SU-DHL-6 (cell line): ENCODE results near the gene SETD1B.

Experiments
- H2AFZ ChIP-seq: fragments of 200-600 bp; sonication (generic); 2 replicates; pipeline ENCODE4 v1.6.1; 2014; ENCODE audit warnings: low read depth, mild to moderate bottlenecking, moderate library complexity, mixed read lengths, antibody characterized with exemption, low read length; ENCODE audit not compliant: severe bottlenecking
- H3F3A ChIP-seq: fragments of 200-600 bp; shearing (Covaris generic); 2 replicates; pipeline ENCODE4 v1.6.0; 2016; ENCODE audit warnings: antibody characterized with exemption, mild to moderate bottlenecking; ENCODE audit not compliant: insufficient read depth
- H3K27ac ChIP-seq: fragments of 200-600 bp; sonication (generic); 2 replicates; pipeline ENCODE4 v1.5.1; 2016; ENCODE audit warnings: low read depth, mild to moderate bottlenecking, low read length, moderate library complexity, mixed read lengths
- H3K27me3 ChIP-seq: fragments of 200-600 bp; sonication (generic), shearing (Covaris generic); 2 replicates; pipeline ENCODE4 v1.6.0; 2014; ENCODE audit warnings: mild to moderate bottlenecking, low read length
- H3K36me3 ChIP-seq: fragments of 200-600 bp; sonication (generic); 2 replicates; pipeline ENCODE4 v1.6.1; 2014; ENCODE audit warnings: mild to moderate bottlenecking, low read length, mixed read lengths
- H3K4me2 ChIP-seq: fragments of 300-600, 200-600 bp; shearing (Covaris generic), sonication (generic); 2 replicates; pipeline ENCODE4 v1.6.0; 2014; ENCODE audit warnings: low read length, low read depth, mild to moderate bottlenecking; ENCODE audit not compliant: poor library complexity, severe bottlenecking
- H3K4me3 ChIP-seq: fragments of 200-600 bp; sonication (generic); 2 replicates; pipeline ENCODE4 v1.5.1; 2014; ENCODE audit warnings: antibody characterized with exemption, low read length, mild to moderate bottlenecking, mixed read lengths; ENCODE audit not compliant: insufficient read depth, poor library complexity, severe bottlenecking
- H3K79me2 ChIP-seq: fragments of 200-600 bp; sonication (generic); 2 replicates; pipeline ENCODE4 v1.6.1; 2014; ENCODE audit warnings: mild to moderate bottlenecking, low read length, moderate library complexity; ENCODE audit not compliant: insufficient read depth
- H3K9ac ChIP-seq: fragments of 200-600 bp; sonication (generic); 2 replicates; pipeline ENCODE4 v1.7.0; 2014; ENCODE audit warnings: mild to moderate bottlenecking, low read length
- H3K9me2 ChIP-seq: fragments of 200-600 bp; sonication (generic); replicated peaks from 2 replicates; pipeline ENCODE4 v1.6.1; 2014; ENCODE audit warnings: low read length; ENCODE audit not compliant: insufficient read depth
- H3K9me3 ChIP-seq: fragments of 200-600 bp; sonication (generic); 2 replicates; pipeline ENCODE4 v1.6.1; 2014; ENCODE audit warnings: low read length, mixed read lengths; ENCODE audit not compliant: insufficient read depth
- H4K20me1 ChIP-seq: fragments of 200-600 bp; sonication (generic); 2 replicates; pipeline ENCODE4 v1.6.1; 2014; ENCODE audit warnings: low read depth, mild to moderate bottlenecking, antibody characterized with exemption, low read length, moderate library complexity, mixed read lengths
- EZH2phosphoT487 ChIP-seq: fragments of 200-600 bp; sonication (generic), shearing (Covaris generic); conservative IDR thresholded peaks from 2 replicates; pipeline ENCODE4 v1.6.1; 2018; ENCODE audit warnings: mild to moderate bottlenecking, antibody characterized with exemption, low read length, moderate library complexity, mixed read lengths
- TF ChIP-seq, protein P1 (sequence below): fragments of 200-600 bp; sonication (generic); IDR thresholded peaks from one replicate; pipeline ENCODE4 v1.5.1; 2017; ENCODE audit warnings: antibody characterized with exemption, mild to moderate bottlenecking, low read length, moderate library complexity; ENCODE audit not compliant: insufficient read depth, poor library complexity, severe bottlenecking

The SETD1B gene

DNA sequence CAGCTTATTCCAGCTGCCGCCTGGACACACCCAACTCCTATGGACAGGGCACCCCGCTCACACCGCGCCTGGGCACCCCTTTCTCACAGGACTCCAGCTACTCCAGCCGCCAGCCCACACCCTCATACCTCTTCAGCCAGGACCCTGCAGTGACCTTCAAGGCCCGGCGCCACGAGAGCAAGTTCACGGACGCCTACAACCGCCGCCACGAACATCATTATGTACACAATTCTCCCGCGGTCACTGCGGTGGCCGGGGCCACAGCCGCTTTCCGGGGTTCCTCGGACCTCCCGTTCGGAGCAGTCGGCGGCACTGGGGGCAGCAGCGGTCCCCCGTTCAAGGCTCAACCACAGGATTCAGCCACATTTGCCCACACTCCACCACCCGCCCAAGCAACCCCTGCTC is 5.9 kb downstream of the SETD1B start:
- Histone ChIP-seq H3K36me3 (no peaks in the 10 kb centered on the region), H4K20me1 (no peaks in the 10 kb centered on the region), H3K4me2 (no peak overlapping the region), H3K27ac (no peak overlapping the region), H3F3A (peaks cover 17% of the 10 kb centered on the region), H2AFZ (no peak overlapping the region), H3K27me3 (no peaks in the 10 kb centered on the region), H3K9ac (no peak overlapping the region), H3K9me3 (no peaks in the 10 kb centered on the region), H3K4me3 (no peak overlapping the region), H3K79me2 (peaks cover 54% of the 10 kb centered on the region), H3K9me2 (no peaks in the 10 kb centered on the region)
- no peak for TF ChIP-seq EZH2phosphoT487
- TF ChIP-seq, protein P1, sequence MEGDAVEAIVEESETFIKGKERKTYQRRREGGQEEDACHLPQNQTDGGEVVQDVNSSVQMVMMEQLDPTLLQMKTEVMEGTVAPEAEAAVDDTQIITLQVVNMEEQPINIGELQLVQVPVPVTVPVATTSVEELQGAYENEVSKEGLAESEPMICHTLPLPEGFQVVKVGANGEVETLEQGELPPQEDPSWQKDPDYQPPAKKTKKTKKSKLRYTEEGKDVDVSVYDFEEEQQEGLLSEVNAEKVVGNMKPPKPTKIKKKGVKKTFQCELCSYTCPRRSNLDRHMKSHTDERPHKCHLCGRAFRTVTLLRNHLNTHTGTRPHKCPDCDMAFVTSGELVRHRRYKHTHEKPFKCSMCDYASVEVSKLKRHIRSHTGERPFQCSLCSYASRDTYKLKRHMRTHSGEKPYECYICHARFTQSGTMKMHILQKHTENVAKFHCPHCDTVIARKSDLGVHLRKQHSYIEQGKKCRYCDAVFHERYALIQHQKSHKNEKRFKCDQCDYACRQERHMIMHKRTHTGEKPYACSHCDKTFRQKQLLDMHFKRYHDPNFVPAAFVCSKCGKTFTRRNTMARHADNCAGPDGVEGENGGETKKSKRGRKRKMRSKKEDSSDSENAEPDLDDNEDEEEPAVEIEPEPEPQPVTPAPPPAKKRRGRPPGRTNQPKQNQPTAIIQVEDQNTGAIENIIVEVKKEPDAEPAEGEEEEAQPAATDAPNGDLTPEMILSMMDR: no peak

DNA sequence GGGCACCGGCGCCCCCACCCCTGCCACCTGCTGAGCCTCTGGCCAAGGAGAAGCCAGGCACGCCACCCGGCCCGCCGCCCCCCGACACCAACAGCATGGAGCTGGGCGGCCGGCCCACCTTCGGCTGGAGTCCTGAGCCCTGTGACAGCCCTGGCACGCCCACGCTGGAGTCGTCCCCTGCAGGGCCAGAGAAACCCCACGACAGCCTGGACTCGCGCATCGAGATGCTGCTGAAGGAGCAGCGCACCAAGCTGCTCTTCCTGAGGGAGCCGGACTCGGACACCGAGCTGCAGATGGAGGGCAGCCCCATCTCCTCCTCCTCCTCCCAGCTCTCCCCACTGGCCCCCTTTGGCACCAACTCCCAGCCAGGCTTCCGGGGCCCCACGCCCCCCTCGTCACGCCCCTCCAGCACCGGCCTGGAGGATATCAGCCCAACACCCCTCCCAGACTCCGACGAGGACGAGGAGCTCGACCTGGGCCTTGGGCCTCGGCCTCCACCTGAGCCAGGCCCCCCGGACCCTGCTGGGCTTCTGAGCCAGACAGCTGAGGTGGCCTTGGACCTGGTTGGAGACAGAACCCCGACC is 6.5 kb downstream of the SETD1B start:
- Histone ChIP-seq H3K9ac (no peak overlapping the region), H3F3A (peaks cover 17% of the 10 kb centered on the region), H2AFZ (no peak overlapping the region), H3K4me3 (no peak overlapping the region), H3K9me3 (no peaks in the 10 kb centered on the region), H4K20me1 (no peaks in the 10 kb centered on the region), H3K27me3 (no peaks in the 10 kb centered on the region), H3K79me2 (peaks cover 47% of the 10 kb centered on the region), H3K36me3 (no peaks in the 10 kb centered on the region), H3K4me2 (no peak overlapping the region), H3K9me2 (no peaks in the 10 kb centered on the region), H3K27ac (no peak overlapping the region)
- TF ChIP-seq EZH2phosphoT487: no peak
- TF ChIP-seq, protein P1: no peak

DNA sequence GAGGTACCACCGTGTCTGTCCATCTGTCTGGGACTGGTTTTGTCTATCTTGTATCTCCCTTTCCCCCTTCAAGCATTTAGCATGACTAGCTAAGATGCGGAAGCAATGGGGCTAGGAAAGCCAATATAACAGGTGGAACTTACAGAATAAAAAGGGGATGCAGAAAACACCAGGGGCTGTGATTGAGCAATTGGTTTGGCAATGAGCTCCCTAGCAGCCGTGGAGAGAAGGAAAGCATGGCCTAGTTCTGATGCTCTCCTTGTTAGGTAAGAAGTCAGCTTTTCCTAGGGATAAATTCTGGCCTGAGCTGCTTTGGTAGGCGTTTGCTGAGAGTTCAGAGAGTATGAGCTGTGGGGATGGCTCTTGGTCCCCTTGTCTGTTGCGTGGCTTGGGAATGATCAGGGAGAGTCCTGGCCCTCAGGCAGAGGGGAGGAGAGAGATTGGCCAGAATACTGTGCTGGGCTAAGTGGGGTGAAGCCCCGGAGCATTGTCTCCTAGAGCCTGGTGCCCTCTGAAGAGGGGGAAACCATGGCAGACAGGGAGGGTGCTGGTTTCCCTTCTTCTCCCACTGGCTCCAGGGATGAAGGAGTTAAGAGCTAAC is 7.1 kb downstream of the SETD1B start:
- no peaks in the 10 kb centered on the region for H3K36me3 ChIP-seq
- no peaks in the 10 kb centered on the region for H4K20me1 ChIP-seq

More for the DNA sequence above, 7.1 kb downstream of the SETD1B start:
- H3K4me3 ChIP-seq: peak overlapping the region; percentile 80
- H3K27ac ChIP-seq: peak overlapping the region; percentile 74
- no peak for TF ChIP-seq EZH2phosphoT487
- TF ChIP-seq, protein P1: no peak
- H3K4me2 ChIP-seq: peak overlapping the region; percentile 91
- no peaks in the 10 kb centered on the region for H3K9me3 ChIP-seq
- no peaks in the 10 kb centered on the region for H3K27me3 ChIP-seq
- H3K9me2 ChIP-seq: no peaks in the 10 kb centered on the region
- peak overlapping the region; percentile 73 for H3K9ac ChIP-seq
- H3F3A ChIP-seq: peaks cover 17% of the 10 kb centered on the region
- H3K79me2 ChIP-seq: peaks cover 42% of the 10 kb centered on the region
- no peak overlapping the region for H2AFZ ChIP-seq
